Natural killer cell (primary cell): ENCODE data around the gene MED23. TPM values are rescaled to one million over a fixed set of nuclear protein-coding genes. Genes with fewer than 3 reads are reported as not detected.
A peak's percentile ranks its signal among the peaks of the same experiment; 100 is the strongest.

Experiments
- ATAC-seq, 3 donors: fragments of 150-1000 bp in 2 of 3; fragments of 200-7000 bp in 1 of 3; cut with Tn5 transposase; 1 replicate in 1 of 3; 2 replicates in 2 of 3; pipeline ENCODE4 v1.10.0; 2021; ENCODE audit warnings: mild to moderate bottlenecking in 2 of 3, moderate library complexity in 2 of 3
- DNase-seq, 2 donors: peaks; one replicate each; pipeline versions ENCODE4 v3.0.0 to v3.0.0-alpha.2; 2013 to 2021; ENCODE audit warnings: mixed read lengths in 1 of 2
- H3K27ac ChIP-seq: one replicate; pipeline ENCODE4 v1.5.1; 2013; ENCODE audit warnings: mild to moderate bottlenecking, low read length
- H3K27me3 ChIP-seq: one replicate; pipeline ENCODE4 v1.6.1; 2013; ENCODE audit warnings: low read length; ENCODE audit not compliant: control insufficient read depth, insufficient read depth
- H3K36me3 ChIP-seq: one replicate; pipeline ENCODE4 v1.6.1; 2013; ENCODE audit warnings: low read length; ENCODE audit not compliant: control insufficient read depth, insufficient read depth
- H3K4me1 ChIP-seq: one replicate; pipeline ENCODE4 v1.6.1; 2013; ENCODE audit warnings: low read length; ENCODE audit not compliant: control insufficient read depth, insufficient read depth
- H3K4me3 ChIP-seq: one replicate; pipeline ENCODE4 v1.5.1; 2013; ENCODE audit warnings: low read length
- H3K9me3 ChIP-seq: one replicate; pipeline ENCODE4 v1.6.1; 2013; ENCODE audit warnings: low read length; ENCODE audit not compliant: control insufficient read depth, insufficient read depth
- H3K27ac Mint-ChIP-seq, 2 donors: one replicate each; pipeline ENCODE4 v1.8.0; 2022; ENCODE audit warnings: mild to moderate bottlenecking in 2 of 2, mixed read lengths in 2 of 2, moderate library complexity in 1 of 2
- H3K27me3 Mint-ChIP-seq, 2 donors: one replicate each; pipeline ENCODE4 v1.8.0; 2022; ENCODE audit warnings: low read depth in 2 of 2, mixed read lengths in 2 of 2
- H3K36me3 Mint-ChIP-seq: one replicate; pipeline ENCODE4 v1.8.0; 2022; ENCODE audit warnings: mixed read lengths
- H3K4me1 Mint-ChIP-seq, 2 donors: one replicate each; pipeline ENCODE4 v1.8.0; 2022; ENCODE audit warnings: mixed read lengths in 2 of 2
- H3K4me3 Mint-ChIP-seq: one replicate; pipeline ENCODE4 v1.8.0; 2022; ENCODE audit warnings: mild to moderate bottlenecking, moderate library complexity, mixed read lengths
- H3K9me3 Mint-ChIP-seq, 2 donors: one replicate each; pipeline ENCODE4 v1.8.0; 2022; ENCODE audit warnings: mixed read lengths in 2 of 2
- CTCF ChIP-seq: fragments of 200-600 bp; IDR thresholded peaks from one replicate; pipeline ENCODE4 v1.8.0; 2022; ENCODE audit warnings: antibody characterized with exemption
- WGBS: methylation state at CpG from one replicate; pipeline ENCODE4 v1.1.7; 2013; ENCODE audit warnings: missing lambda C conversion rate; ENCODE audit not compliant: insufficient coverage; 5-methylcytosine and 5-hydroxymethylcytosine counted together
- intact Hi-C: fragments of 100-400 bp; cut with micrococcal nuclease; formaldehyde crosslinking; loops from one replicate; pipeline ENCODE4 v1.14.2; 2022
- total RNA-seq, 4 donors: library from RNA; stranded (reverse); fragments of 120-200 nt in 1 of 4; gene quantifications; one replicate each; pipeline versions ENCODE4 v1.2.3 to v1.2.4, GENCODE V29; 2013 to 2022

The MED23 gene
- total RNA-seq, 3 donors from 2014 or later (not counting 1 experiment from before 2014, with no cell fraction given): 63.8 to 71.2 (median 67.4) TPM

GRCh38 chr6:131615275-131615674 is 12.8 kb downstream of the MED23 start:
- intact Hi-C loops: no loop called here
- no peak overlapping the region for H3K4me3 Mint-ChIP-seq
- Histone ChIP-seq H3K36me3 (peaks cover 91% of the 10 kb centered on the region), H3K27ac (no peak overlapping the region), H3K9me3 (no peaks in the 10 kb centered on the region), H3K4me1 (no peaks in the 10 kb centered on the region), H3K27me3 (no peaks in the 10 kb centered on the region), H3K4me3 (no peak overlapping the region)
- no peaks in the 10 kb centered on the region for H3K27me3 Mint-ChIP-seq
- H3K27ac Mint-ChIP-seq: no peak overlapping the region
- peaks cover 0 to 5% of the 10 kb centered on the region in 2 donors for H3K4me1 Mint-ChIP-seq
- ATAC-seq: no peak
- no peaks in the 10 kb centered on the region for H3K9me3 Mint-ChIP-seq
- no peak for TF ChIP-seq CTCF
- WGBS: 97% methylated on average over 3 of the region's 4 CpGs
- H3K36me3 Mint-ChIP-seq: peaks cover 9% of the 10 kb centered on the region
- DNase-seq: no peak

GRCh38 chr6:131613296-131613925 is 14.6 kb downstream of the MED23 start:
- no peak for TF ChIP-seq CTCF
- H3K4me1 Mint-ChIP-seq: peaks cover 0 to 5% of the 10 kb centered on the region in 2 donors
- H3K27ac ChIP-seq: no peak overlapping the region
- no peaks in the 10 kb centered on the region for H3K4me1 ChIP-seq
- intact Hi-C loops: no loop called here
- H3K36me3 ChIP-seq: peaks cover 90% of the 10 kb centered on the region
- DNase-seq (no peak), ATAC-seq (no peak)
- no peak overlapping the region for H3K4me3 ChIP-seq
- peaks cover 13% of the 10 kb centered on the region for H3K36me3 Mint-ChIP-seq
- no peak overlapping the region for H3K4me3 Mint-ChIP-seq
- H3K9me3 Mint-ChIP-seq: no peaks in the 10 kb centered on the region
- H3K9me3 ChIP-seq: no peaks in the 10 kb centered on the region
- H3K27me3 ChIP-seq: no peaks in the 10 kb centered on the region
- H3K27me3 Mint-ChIP-seq: no peaks in the 10 kb centered on the region
- no peak overlapping the region for H3K27ac Mint-ChIP-seq
- WGBS: 91% methylated on average over 2 of the region's 5 CpGs

GRCh38 chr6:131602781-131603312 is 25.2 kb downstream of the MED23 start:
- H3K27me3 ChIP-seq: no peaks in the 10 kb centered on the region
- no peak overlapping the region for H3K27ac ChIP-seq
- no peaks in the 10 kb centered on the region for H3K4me1 ChIP-seq
- H3K4me1 Mint-ChIP-seq: no peaks in the 10 kb centered on the region
- H3K9me3 ChIP-seq: no peaks in the 10 kb centered on the region
- H3K4me3 Mint-ChIP-seq: no peak overlapping the region
- H3K4me3 ChIP-seq: no peak overlapping the region
- H3K9me3 Mint-ChIP-seq: no peaks in the 10 kb centered on the region
- peaks cover 87% of the 10 kb centered on the region for H3K36me3 ChIP-seq
- WGBS: 97% methylated on average over 1 of the region's 1 CpG
- no peak for ATAC-seq
- peaks cover 11% of the 10 kb centered on the region for H3K36me3 Mint-ChIP-seq
- no peaks in the 10 kb centered on the region for H3K27me3 Mint-ChIP-seq
- TF ChIP-seq CTCF: no peak
- H3K27ac Mint-ChIP-seq: no peak overlapping the region
- no peak for DNase-seq
- intact Hi-C loops: no loop called here

GRCh38 chr6:131600716-131601115 is 27.3 kb downstream of the MED23 start:
- H3K36me3 Mint-ChIP-seq: peaks cover 16% of the 10 kb centered on the region
- ATAC-seq: no peak
- H3K27me3 Mint-ChIP-seq: no peaks in the 10 kb centered on the region
- H3K4me1 Mint-ChIP-seq: no peaks in the 10 kb centered on the region
- H3K27me3 ChIP-seq: no peaks in the 10 kb centered on the region
- no peak overlapping the region for H3K27ac ChIP-seq
- no peak for DNase-seq
- intact Hi-C loops: no loop called here
- WGBS: 92% methylated on average over 4 of the region's 4 CpGs
- H3K4me3 ChIP-seq: no peak overlapping the region
- H3K27ac Mint-ChIP-seq: peak overlapping the region in 1 of 2 donors; percentile 23
- peaks cover 91% of the 10 kb centered on the region for H3K36me3 ChIP-seq
- H3K4me3 Mint-ChIP-seq: no peak overlapping the region
- no peaks in the 10 kb centered on the region for H3K4me1 ChIP-seq
- H3K9me3 Mint-ChIP-seq: no peaks in the 10 kb centered on the region
- no peaks in the 10 kb centered on the region for H3K9me3 ChIP-seq
- no peak for TF ChIP-seq CTCF
